Endodermal cell (in vitro differentiated cells): ENCODE data around the gene GART. TPM values are rescaled to one million over a fixed set of nuclear protein-coding genes. Genes with fewer than 3 reads are reported as not detected.

Experiments used
- DNase-seq: peaks from one replicate; pipeline ENCODE4 v3.0.0-alpha.2; 2017
- H3K27ac ChIP-seq: 2 replicates; pipeline ENCODE4 v1.5.1; 2013; ENCODE audit warnings: mild to moderate bottlenecking, low read depth, low read length, moderate library complexity
- H3K27me3 ChIP-seq: 2 replicates; pipeline ENCODE4 v1.6.1; 2013; ENCODE audit warnings: mild to moderate bottlenecking, low read length, moderate library complexity; ENCODE audit not compliant: insufficient read depth, control insufficient read depth, poor library complexity, severe bottlenecking
- H3K36me3 ChIP-seq: 2 replicates; pipeline ENCODE4 v1.7.0; 2013; ENCODE audit warnings: mild to moderate bottlenecking, low read length, moderate library complexity; ENCODE audit not compliant: control insufficient read depth, insufficient read depth
- H3K4me1 ChIP-seq: one replicate; pipeline ENCODE4 v1.7.0; 2013; ENCODE audit warnings: low read length; ENCODE audit not compliant: control insufficient read depth, insufficient read depth
- H3K4me3 ChIP-seq: 2 replicates; pipeline ENCODE4 v1.5.1; 2013; ENCODE audit warnings: mild to moderate bottlenecking, low read length, moderate library complexity
- H3K9ac ChIP-seq: 2 replicates; pipeline ENCODE4 v1.6.1; 2013; ENCODE audit warnings: mild to moderate bottlenecking, low read length, moderate library complexity; ENCODE audit not compliant: poor library complexity, severe bottlenecking; ENCODE audit errors: extremely low read depth
- H3K9me3 ChIP-seq: 2 replicates; pipeline ENCODE4 v1.6.1; 2013; ENCODE audit warnings: mild to moderate bottlenecking, low read length, moderate library complexity; ENCODE audit not compliant: control insufficient read depth
- H3K27ac Mint-ChIP-seq: 2 replicates; pipeline ENCODE4 v1.8.0; 2020; ENCODE audit warnings: mixed read lengths
- H3K27me3 Mint-ChIP-seq: 2 replicates; pipeline ENCODE4 v1.8.0; 2021; ENCODE audit warnings: mild to moderate bottlenecking, mixed read lengths; ENCODE audit not compliant: insufficient read depth
- H3K36me3 Mint-ChIP-seq: 2 replicates; pipeline ENCODE4 v1.8.0; 2020; ENCODE audit warnings: low read depth, mixed read lengths
- H3K4me1 Mint-ChIP-seq: 2 replicates; pipeline ENCODE4 v1.8.0; 2020; ENCODE audit warnings: mixed read lengths
- H3K4me3 Mint-ChIP-seq: 2 replicates; pipeline ENCODE4 v1.8.0; 2020; ENCODE audit warnings: mild to moderate bottlenecking, moderate library complexity, mixed read lengths
- H3K9me3 Mint-ChIP-seq: 2 replicates; pipeline ENCODE4 v1.8.0; 2020; ENCODE audit warnings: mild to moderate bottlenecking, mixed read lengths
- WGBS, 2 experiments: methylation state at CpG; one replicate each; pipeline versions ENCODE4 v1.1.5 to v1.1.7; 2013; ENCODE audit warnings: missing lambda C conversion rate in 2 of 2, mixed read lengths in 1 of 2; ENCODE audit not compliant: insufficient coverage in 1 of 2, insufficient read length in 1 of 2; 5-methylcytosine and 5-hydroxymethylcytosine counted together
- total RNA-seq, 2 donors: library from RNA; stranded (reverse); fragmentation: NEBNext Ultra II Directional in 1 of 2; extraction: Animal tissue kit (Norgen Biotek cat#: 25700) in 1 of 2; gene quantifications; 2 replicates in 1 of 2; 3 replicates in 1 of 2; pipeline ENCODE4 v1.2.1, GENCODE V29; 2021
- TF ChIP-seq, protein P1 (sequence below): fragments of 200-600 bp; sonication (generic); conservative IDR thresholded peaks from 2 replicates; pipeline ENCODE4 v1.5.0; 2021; ENCODE audit warnings: antibody characterized with exemption, mild to moderate bottlenecking

The GART gene
- total RNA-seq, 2 donors from 2014 or later: 125 to 150 TPM

DNA sequence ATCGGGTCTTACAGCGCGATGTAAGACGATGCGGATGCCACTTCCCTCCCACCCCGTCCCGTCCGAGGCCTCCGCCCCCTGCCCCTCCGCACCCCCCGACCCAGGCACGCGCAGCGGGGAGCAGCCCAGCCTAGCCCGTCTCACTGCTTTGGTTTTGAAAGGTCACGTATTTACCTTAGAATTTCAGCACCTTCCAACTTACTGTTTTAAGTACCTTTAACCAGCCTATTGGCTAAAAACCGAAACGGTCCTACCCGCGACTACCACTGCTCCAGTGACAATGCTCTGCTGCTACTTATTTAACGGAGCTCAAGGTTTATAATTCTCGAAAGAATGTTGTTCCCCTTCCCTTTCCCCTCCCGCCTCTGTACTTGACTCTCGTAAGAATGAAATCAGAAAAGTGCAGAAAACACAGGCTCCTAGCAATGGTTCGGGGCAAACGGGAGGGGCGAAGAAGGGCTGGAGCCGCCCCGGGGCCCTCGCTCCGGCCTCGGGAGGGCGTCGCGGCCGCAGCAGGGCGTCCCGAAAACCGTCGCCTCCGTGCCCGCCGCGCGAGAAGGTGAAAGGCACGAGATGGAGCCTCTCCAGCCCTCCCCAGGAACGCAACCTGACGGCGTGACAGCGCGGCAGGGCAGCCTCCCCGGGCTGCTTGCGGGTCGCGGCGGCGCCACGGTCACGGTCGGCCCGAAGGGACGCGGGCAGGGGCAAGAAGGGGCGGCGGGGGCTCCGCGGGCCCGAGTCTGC is 62.8 kb downstream of the GART start:
- Histone ChIP-seq H3K27me3 (no peaks in the 10 kb centered on the region), H3K9me3 (no peaks in the 10 kb centered on the region), H3K36me3 (peaks cover 4% of the 10 kb centered on the region), H3K9ac (peak overlapping the region; percentile 80), H3K27ac (peak overlapping the region; percentile 53), H3K4me3 (peak overlapping the region; percentile 99), H3K4me1 (no peaks in the 10 kb centered on the region)
- H3K4me1 Mint-ChIP-seq: peaks cover 4% of the 10 kb centered on the region
- peak overlapping the region; percentile 82 for H3K4me3 Mint-ChIP-seq
- peak; percentile 85 for DNase-seq
- no peaks in the 10 kb centered on the region for H3K27me3 Mint-ChIP-seq
- TF ChIP-seq, protein P1, sequence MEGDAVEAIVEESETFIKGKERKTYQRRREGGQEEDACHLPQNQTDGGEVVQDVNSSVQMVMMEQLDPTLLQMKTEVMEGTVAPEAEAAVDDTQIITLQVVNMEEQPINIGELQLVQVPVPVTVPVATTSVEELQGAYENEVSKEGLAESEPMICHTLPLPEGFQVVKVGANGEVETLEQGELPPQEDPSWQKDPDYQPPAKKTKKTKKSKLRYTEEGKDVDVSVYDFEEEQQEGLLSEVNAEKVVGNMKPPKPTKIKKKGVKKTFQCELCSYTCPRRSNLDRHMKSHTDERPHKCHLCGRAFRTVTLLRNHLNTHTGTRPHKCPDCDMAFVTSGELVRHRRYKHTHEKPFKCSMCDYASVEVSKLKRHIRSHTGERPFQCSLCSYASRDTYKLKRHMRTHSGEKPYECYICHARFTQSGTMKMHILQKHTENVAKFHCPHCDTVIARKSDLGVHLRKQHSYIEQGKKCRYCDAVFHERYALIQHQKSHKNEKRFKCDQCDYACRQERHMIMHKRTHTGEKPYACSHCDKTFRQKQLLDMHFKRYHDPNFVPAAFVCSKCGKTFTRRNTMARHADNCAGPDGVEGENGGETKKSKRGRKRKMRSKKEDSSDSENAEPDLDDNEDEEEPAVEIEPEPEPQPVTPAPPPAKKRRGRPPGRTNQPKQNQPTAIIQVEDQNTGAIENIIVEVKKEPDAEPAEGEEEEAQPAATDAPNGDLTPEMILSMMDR: peak; percentile 19
- 0% methylated on average over 11 to 68 of the region's 68 CpGs for WGBS, 2 experiments
- H3K36me3 Mint-ChIP-seq: peaks cover 10% of the 10 kb centered on the region
- peak overlapping the region; percentile 73 for H3K27ac Mint-ChIP-seq
- no peaks in the 10 kb centered on the region for H3K9me3 Mint-ChIP-seq

DNA sequence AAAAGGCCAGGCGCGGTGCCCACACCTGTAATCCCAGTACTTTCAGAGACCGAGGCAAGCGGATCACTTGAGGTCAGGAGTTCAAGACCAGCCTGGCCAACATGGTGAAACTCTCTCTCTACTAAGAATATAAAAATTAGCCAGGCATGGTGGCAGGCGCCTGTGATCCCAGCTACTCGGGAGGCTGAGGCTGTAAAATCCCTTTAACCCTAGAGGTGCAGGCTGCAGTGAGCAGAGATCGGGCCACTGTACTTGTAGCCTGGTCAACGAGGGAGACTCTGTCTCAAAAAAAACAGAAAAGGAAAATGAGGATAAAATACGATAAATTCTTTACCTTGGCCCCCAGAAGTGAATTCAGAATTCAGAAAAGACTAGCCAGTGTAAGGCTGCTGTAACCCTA is 63.7 kb downstream of the GART start:
- Mint-ChIP-seq H3K27me3 (no peaks in the 10 kb centered on the region), H3K36me3 (peaks cover 13% of the 10 kb centered on the region), H3K27ac (no peak overlapping the region), H3K4me3 (peak overlapping the region; percentile 82), H3K4me1 (peaks cover 4% of the 10 kb centered on the region), H3K9me3 (peaks cover 6% of the 10 kb centered on the region)
- Histone ChIP-seq H3K27me3 (no peaks in the 10 kb centered on the region), H3K4me3 (peak overlapping the region; percentile 99), H3K4me1 (no peaks in the 10 kb centered on the region), H3K36me3 (peaks cover 4% of the 10 kb centered on the region), H3K27ac (no peak overlapping the region), H3K9me3 (no peaks in the 10 kb centered on the region), H3K9ac (peak overlapping the region; percentile 80)
- 71 to 80% methylated on average over 4 to 9 of the region's 9 CpGs for WGBS, 2 experiments
- no peak for DNase-seq
- TF ChIP-seq, protein P1: no peak

DNA sequence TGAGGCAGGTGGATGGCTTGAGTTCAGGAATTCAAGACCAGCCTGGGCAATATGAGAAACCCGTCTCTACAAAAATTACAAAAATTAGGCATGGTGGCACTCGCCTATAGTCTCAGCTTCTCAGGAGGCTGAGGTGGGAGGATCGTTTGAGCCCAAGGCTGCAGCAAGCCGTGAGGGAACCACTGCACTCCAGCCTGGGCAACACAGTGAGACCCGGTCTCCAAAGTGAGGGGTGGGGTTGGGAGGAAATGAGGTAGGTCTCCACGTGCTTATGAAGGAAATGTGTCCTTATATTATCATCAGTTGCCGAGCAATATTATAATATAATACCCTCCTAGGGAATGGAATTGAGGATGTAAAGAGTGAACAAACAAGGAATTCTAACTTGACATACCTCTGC is 64.9 kb downstream of the GART start:
- DNase-seq: no peak
- H3K36me3 ChIP-seq: peaks cover 4% of the 10 kb centered on the region
- H3K27me3 ChIP-seq: no peaks in the 10 kb centered on the region
- H3K27ac Mint-ChIP-seq: no peak overlapping the region
- TF ChIP-seq, protein P1: no peak
- peaks cover 17% of the 10 kb centered on the region for H3K36me3 Mint-ChIP-seq
- no peak overlapping the region for H3K4me3 ChIP-seq
- H3K4me1 ChIP-seq: no peaks in the 10 kb centered on the region
- 96 to 97% methylated on average over 4 to 5 of the region's 7 CpGs for WGBS, 2 experiments
- no peak overlapping the region for H3K4me3 Mint-ChIP-seq
- peaks cover 9% of the 10 kb centered on the region for H3K9me3 Mint-ChIP-seq
- peaks cover 4% of the 10 kb centered on the region for H3K4me1 Mint-ChIP-seq
- no peaks in the 10 kb centered on the region for H3K27me3 Mint-ChIP-seq
- H3K9me3 ChIP-seq: no peaks in the 10 kb centered on the region
- H3K9ac ChIP-seq: no peak overlapping the region
- no peak overlapping the region for H3K27ac ChIP-seq
